NT2/D1 (cell line): Measurements from ENCODE around the gene CRYBB3.

Experiments
- SUZ12 ChIP-seq: IDR thresholded peaks from 2 replicates; pipeline ENCODE4 v1.6.1; 2011; ENCODE audit not compliant: insufficient read length, insufficient read depth; ENCODE audit errors: extremely low read depth
- YY1 ChIP-seq: IDR thresholded peaks from 2 replicates; pipeline ENCODE4 v1.6.1; 2011; ENCODE audit not compliant: insufficient read length, insufficient read depth
- ZNF274 ChIP-seq: IDR thresholded peaks from 2 replicates; pipeline ENCODE4 v1.6.1; 2011; ENCODE audit warnings: mild to moderate bottlenecking, low read depth, low read length

GRCh38 chr22:25183949-25184619 lies 15.6 kb upstream of the CRYBB3 start:
- TF ChIP-seq YY1 (no peak), ZNF274 (no peak), SUZ12 (no peak)
